Measurements from ENCODE around the gene SLC25A1.

Gene SLC25A1

DNA sequence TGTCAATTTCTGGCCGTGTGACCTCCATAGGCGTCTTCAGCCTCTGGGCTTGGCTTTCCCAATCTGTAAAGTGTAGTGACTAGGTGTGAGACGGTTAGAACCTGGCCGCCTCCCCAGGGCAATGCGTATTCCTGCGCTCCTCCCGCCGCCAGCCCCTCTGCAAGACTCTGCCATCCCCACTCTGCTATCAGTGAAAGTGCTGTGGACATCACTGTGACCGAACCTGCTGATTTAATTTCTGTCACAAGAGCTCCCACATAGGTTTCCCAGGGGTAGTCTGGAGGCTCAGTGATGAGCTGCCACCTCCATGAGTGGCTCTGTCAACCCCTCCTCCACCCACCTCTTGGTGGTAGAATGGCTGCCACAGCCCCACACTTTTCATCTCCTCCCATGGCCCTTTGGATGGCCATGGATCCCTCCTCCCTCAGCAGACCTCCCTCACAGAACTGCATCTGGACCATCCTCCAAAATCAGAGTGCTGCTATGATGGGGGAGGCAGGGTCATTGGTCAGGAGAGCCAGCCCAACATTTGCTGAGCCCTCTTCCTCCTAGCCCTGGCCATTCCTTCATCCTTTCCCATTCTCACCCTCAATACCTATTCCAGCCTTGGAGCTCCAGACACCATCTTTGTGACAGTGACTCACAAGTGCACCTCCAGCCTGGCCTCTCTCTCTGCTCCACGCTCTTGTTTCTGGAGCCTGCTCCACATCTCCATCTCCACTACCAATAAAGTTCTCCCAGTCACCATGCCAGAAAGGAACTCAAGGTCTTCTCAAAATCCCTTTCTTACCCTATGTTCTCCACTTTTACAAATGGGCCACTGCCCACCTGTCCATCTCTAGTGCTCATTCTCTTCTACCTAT is 27.0 kb downstream of the SLC25A1 start:
- no peak for DNase-seq (ENCODE audit: low read depth)
- H3K4me3 ChIP-seq (ENCODE audit: low read depth, low read length) = no peak overlapping the region
- no peak for TF ChIP-seq CTCF (IDR thresholded peaks at IDR 0.05; ENCODE audit: low read depth, low read length, missing control alignments)
- in situ Hi-C loops (cut with HindIII; ENCODE audit: low sequenced_read_pairs) = no loop called here

DNA sequence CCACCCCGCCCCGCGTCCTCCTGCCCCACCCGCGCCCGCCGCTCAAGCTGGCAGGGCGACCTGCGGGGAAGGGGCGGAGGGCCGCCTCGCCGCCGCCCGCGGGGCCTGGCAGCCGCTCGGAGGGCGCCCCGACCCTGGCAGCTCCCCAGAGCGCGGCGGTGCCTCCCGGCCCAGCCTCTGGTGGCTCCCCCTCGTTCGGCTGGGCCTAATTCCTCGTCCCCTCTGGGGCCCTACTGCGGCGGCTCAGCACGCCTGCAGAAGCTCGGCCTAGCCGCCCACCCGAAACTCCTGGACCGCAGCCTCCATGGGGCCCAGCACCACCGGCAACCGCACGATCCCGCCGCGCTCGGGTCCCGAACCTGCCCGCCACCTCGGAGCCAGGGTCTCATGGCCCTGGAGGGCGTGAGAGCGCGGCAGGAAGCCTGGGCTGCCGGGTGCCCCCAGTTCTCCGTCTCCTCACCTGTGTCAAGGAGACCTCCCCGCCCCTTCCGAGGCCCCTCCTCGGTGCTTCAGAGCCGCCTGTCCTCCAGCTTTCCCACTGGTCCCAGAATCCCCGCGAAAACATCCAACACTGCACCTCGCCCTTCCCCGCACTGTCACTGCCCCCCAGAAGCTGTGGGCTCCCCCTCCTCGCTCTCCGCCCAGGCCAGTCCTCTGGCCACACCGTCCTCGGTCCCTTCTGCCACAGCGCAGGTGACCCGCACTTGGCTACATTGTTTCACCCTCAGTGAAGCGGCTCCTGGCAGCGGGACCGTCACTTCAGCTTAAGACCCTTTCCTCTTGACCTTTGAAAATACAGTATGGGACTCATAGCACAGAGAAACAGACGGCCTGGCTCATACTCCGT is 27.8 kb downstream of the SLC25A1 start:
- no peak for TF ChIP-seq CTCF (IDR thresholded peaks at IDR 0.05; ENCODE audit: low read depth, low read length, missing control alignments)
- H3K4me3 ChIP-seq (ENCODE audit: low read depth, low read length) = no peak overlapping the region
- DNase-seq (ENCODE audit: low read depth) = no peak
- in situ Hi-C loops (cut with HindIII; ENCODE audit: low sequenced_read_pairs) = no loop called here

GRCh38 chr22:19149991-19150390 is 28.5 kb downstream of the SLC25A1 start, which contains the start of gene GSC2:
Gene GSC2 (minus strand): TSS chr22:19150292. CDS start chr22:19150283, 9 bp downstream.
- in situ Hi-C loops (cut with HindIII; ENCODE audit: low sequenced_read_pairs) = no loop called here
- no peak within 1 kb of the TSS for H3K4me3 ChIP-seq (ENCODE audit: low read depth, low read length)
- DNase-seq (ENCODE audit: low read depth) = no peak
- no peak for TF ChIP-seq CTCF (IDR thresholded peaks at IDR 0.05; ENCODE audit: low read depth, low read length, missing control alignments)

DNA sequence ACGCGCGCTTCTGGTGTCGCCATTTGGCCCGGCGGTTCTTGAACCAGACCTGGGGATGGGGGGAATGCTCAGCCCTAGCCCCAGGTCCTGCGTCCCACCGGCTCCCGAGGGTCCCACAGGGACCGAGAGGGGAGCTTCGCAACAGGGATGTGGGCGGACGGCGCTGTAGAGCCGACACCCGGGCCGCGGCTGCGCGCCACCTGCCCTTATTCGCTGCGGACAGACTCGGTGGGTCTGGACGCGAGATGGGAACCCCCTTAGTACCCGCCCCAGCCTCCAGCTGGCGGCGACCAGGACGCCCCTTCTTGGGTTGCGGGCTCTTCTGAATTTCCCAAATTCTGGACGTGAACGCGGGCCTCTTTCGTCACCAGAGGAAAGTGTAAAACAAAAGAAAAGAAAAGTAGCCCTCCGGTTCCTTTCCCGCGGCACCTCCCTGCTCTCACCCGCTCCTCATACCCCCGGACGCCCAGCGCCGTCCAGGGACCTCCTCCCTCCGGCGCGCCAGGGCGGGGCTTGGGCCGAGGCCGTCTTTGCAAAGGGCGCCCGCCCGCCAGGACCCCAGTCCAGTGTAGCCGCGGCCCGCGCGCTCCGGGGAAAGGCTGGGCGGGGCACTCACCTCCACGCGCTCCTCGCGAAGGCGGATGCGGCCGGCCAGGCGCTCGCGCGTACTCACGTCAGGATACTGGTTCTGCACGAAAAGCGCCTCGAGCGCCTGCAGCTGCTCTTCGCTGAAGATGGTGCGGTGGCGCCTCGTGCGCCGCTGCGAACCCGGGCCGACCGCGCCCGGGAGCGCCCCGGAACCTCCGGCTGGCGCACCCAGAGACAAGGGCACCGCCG is 29.3 kb downstream of the SLC25A1 start:
- no peak for DNase-seq (ENCODE audit: low read depth)
- no peak overlapping the region for H3K4me3 ChIP-seq (ENCODE audit: low read depth, low read length)
- in situ Hi-C loops (cut with HindIII; ENCODE audit: low sequenced_read_pairs) = no loop called here
- TF ChIP-seq CTCF (IDR thresholded peaks at IDR 0.05; ENCODE audit: low read depth, low read length, missing control alignments) = no peak

DNA sequence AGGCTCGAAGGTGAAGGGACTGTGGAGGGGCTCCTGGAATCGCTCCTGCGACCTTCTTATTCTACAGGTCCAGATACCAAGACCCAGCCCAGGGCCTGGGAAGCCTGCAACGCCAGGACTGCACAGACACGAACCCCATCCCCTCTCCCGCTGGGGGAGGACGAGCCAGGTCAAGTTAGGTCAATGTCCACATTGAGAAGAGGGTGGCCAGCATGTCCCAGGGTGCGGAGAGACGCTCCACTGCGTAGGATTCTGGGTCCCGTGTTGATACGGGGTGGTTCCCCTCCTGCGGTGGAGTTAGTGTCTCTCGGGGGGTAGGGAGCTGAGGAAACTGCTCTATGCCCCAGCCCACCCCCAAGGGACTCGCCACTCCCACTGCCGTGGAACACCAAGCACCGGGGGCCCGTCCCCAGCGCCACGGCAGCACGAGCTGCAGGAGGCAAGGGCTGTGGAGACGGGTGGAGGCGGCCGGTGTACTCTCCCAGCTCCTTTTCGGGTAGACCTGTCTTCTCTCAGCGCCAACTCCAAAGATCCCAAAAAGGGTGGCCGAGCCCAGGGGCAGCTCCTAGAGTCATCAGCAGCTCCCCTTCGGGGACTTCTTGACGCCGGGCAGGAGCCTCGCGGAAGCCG is 30.0 kb downstream of the SLC25A1 start:
- DNase-seq (ENCODE audit: low read depth) = no peak
- H3K4me3 ChIP-seq (ENCODE audit: low read depth, low read length) = no peak overlapping the region
- in situ Hi-C loops (cut with HindIII; ENCODE audit: low sequenced_read_pairs) = no loop called here
- no peak for TF ChIP-seq CTCF (IDR thresholded peaks at IDR 0.05; ENCODE audit: low read depth, low read length, missing control alignments)

All from astrocyte of the cerebellum (primary cell).